MCF 10A (cell line): Measurements from ENCODE around the gene STAMBP. TPM values are rescaled to one million over a fixed set of nuclear protein-coding genes. Genes with fewer than 3 reads are reported as not detected.

ENCODE experiments used
- BruUV-seq: library from RNA; stranded (reverse); fragments of 400-500 nt; replicated peaks from 2 replicates; lab custom pipeline; 2021; lab: Mats Ljungman, UMichigan
- CTCF ChIA-PET: fragments of 300-600 bp; sonication (Branson Sonifier 250); formaldehyde crosslinking; extraction: SDS; loops from one replicate; lab custom pipeline; 2021; ENCODE audit warnings: antibody characterized with exemption, inconsistent platforms; lab: Yijun Ruan, JAX
- POLR2A ChIA-PET: fragments of 300-600, 350-650 bp; sonication (Branson Sonifier 250); formaldehyde crosslinking; extraction: SDS; loops from one replicate; lab custom pipeline; 2020; ENCODE audit warnings: antibody characterized with exemption, inconsistent platforms; lab: Yijun Ruan, JAX
- DNase-seq: peaks from one replicate; pipeline ENCODE4 v3.0.0-alpha.2; 2018; ENCODE audit not compliant: unreplicated experiment
- H3K27ac Mint-ChIP-seq: one replicate; pipeline ENCODE4 v1.8.0; 2022; ENCODE audit warnings: mild to moderate bottlenecking, low read depth, mixed read lengths; ENCODE audit not compliant: unreplicated experiment
- H3K27me3 Mint-ChIP-seq: one replicate; pipeline ENCODE4 v1.8.0; 2022; ENCODE audit warnings: mixed read lengths; ENCODE audit not compliant: insufficient read depth, unreplicated experiment
- H3K36me3 Mint-ChIP-seq: one replicate; pipeline ENCODE4 v1.8.0; 2022; ENCODE audit warnings: mild to moderate bottlenecking, moderate library complexity, mixed read lengths; ENCODE audit not compliant: insufficient read depth, unreplicated experiment
- H3K4me1 Mint-ChIP-seq: one replicate; pipeline ENCODE4 v1.8.0; 2022; ENCODE audit warnings: mixed read lengths; ENCODE audit not compliant: insufficient read depth, unreplicated experiment
- H3K4me3 Mint-ChIP-seq: one replicate; pipeline ENCODE4 v1.8.0; 2022; ENCODE audit warnings: mild to moderate bottlenecking, moderate library complexity, mixed read lengths; ENCODE audit not compliant: unreplicated experiment
- H3K9me3 Mint-ChIP-seq: one replicate; pipeline ENCODE4 v1.8.0; 2022; ENCODE audit warnings: mixed read lengths; ENCODE audit not compliant: unreplicated experiment
- intact Hi-C: fragments of 100-400 bp; cut with micrococcal nuclease; formaldehyde crosslinking; loops from 2 replicates; pipeline ENCODE4 v1.14.1; 2022
- total RNA-seq: library from RNA; stranded (reverse); gene quantifications from 2 replicates; pipeline ENCODE4 v1.2.3, GENCODE V29; 2022
- TF ChIP-seq, protein P1 (sequence below): fragments of 200-600 bp; IDR thresholded peaks from one replicate; pipeline ENCODE4 v1.8.0; 2022; ENCODE audit warnings: antibody characterized with exemption, mild to moderate bottlenecking; ENCODE audit not compliant: unreplicated experiment

STAMBP gene
- total RNA-seq, 1 experiment from 2014 or later: 66.3 TPM

- Mint-ChIP-seq H3K36me3 (peaks cover 15% of the 10 kb centered on the region), H3K9me3 (no peaks in the 10 kb centered on the region), H3K4me1 (peaks cover 33% of the 10 kb centered on the region), H3K4me3 (peak overlapping the region; percentile 6), H3K27ac (peak overlapping the region; percentile 98), H3K27me3 (no peaks in the 10 kb centered on the region)
- POLR2A ChIA-PET: interaction anchor here (0.5 to 1.7 kb wide), 34 partner anchors 10 to 612 kb away, joined by 3 to 21 read pairs (median 5); partner anchors contain the start of genes DGUOK, DUSP11, MOB1A and MTHFD2
- no TSS peak for BruUV-seq
- intact Hi-C loops: loop anchor here (2.0 kb wide), 1 partner anchor 155 kb away; no protein-coding TSS in a partner anchor
- TF ChIP-seq, protein P1, sequence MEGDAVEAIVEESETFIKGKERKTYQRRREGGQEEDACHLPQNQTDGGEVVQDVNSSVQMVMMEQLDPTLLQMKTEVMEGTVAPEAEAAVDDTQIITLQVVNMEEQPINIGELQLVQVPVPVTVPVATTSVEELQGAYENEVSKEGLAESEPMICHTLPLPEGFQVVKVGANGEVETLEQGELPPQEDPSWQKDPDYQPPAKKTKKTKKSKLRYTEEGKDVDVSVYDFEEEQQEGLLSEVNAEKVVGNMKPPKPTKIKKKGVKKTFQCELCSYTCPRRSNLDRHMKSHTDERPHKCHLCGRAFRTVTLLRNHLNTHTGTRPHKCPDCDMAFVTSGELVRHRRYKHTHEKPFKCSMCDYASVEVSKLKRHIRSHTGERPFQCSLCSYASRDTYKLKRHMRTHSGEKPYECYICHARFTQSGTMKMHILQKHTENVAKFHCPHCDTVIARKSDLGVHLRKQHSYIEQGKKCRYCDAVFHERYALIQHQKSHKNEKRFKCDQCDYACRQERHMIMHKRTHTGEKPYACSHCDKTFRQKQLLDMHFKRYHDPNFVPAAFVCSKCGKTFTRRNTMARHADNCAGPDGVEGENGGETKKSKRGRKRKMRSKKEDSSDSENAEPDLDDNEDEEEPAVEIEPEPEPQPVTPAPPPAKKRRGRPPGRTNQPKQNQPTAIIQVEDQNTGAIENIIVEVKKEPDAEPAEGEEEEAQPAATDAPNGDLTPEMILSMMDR: no peak
- DNase-seq: no peak
- CTCF ChIA-PET: interaction anchor here (0.6 to 7.4 kb wide), 18 partner anchors 11 to 571 kb away, joined by 3 to 137 read pairs (median 4); partner anchors contain the start of gene BOLA3
Observed at GRCh38 chr2:73827660-73828388, 937 bp upstream of the STAMBP start.

GRCh38 chr2:73828389-73828817, 358 bp upstream of the STAMBP start:
- ChIA-PET POLR2A (interaction anchor here (0.6 to 1.7 kb wide), 38 partner anchors 9 to 506 kb away, joined by 3 to 21 read pairs (median 5); partner anchors contain the start of genes DGUOK, DUSP11, MOB1A and MTHFD2), CTCF (interaction anchor here (0.6 to 7.4 kb wide), 15 partner anchors 26 to 571 kb away, joined by 3 to 137 read pairs (median 3); partner anchors contain the start of gene BOLA3)
- no peak for DNase-seq
- Mint-ChIP-seq H3K4me1 (peaks cover 33% of the 10 kb centered on the region), H3K9me3 (no peaks in the 10 kb centered on the region), H3K27me3 (no peaks in the 10 kb centered on the region), H3K36me3 (peaks cover 20% of the 10 kb centered on the region), H3K27ac (peak overlapping the region; percentile 98), H3K4me3 (peak overlapping the region; percentile 82)
- TF ChIP-seq, protein P1: no peak
- BruUV-seq: no TSS peak
- intact Hi-C loops: loop anchor here (2.0 kb wide), 1 partner anchor 154 kb away; no protein-coding TSS in a partner anchor

DNA sequence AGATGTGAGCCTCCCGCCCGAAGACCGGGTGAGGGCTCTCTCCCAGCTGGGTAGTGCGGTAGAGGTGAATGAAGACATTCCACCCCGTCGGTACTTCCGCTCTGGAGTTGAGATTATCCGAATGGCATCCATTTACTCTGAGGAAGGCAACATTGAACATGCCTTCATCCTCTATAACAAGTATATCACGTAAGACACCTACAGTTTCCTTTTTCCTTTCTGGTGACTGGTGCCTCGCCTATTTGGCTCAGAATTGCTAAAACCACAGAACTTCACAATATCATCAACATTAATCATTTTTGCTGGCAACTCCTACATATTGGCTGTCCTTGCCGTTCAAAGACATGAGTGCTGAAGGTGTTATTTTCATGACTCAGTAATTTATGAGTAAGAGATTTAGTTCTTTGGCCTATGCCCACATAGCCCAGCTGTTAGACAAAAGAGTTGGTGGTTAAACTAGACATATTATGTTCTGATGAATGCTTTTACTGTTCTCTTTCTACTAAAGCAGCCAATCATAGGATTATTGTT, 2.2 kb downstream of the STAMBP start:
- ChIA-PET POLR2A (interaction anchor here (0.6 to 1.2 kb wide), 10 partner anchors 11 to 379 kb away, joined by 3 to 6 read pairs (median 3); no protein-coding TSS in a partner anchor), CTCF (interaction anchor here (0.9 kb wide), 1 partner anchor 8 kb away, joined by 3 read pairs; no protein-coding TSS in a partner anchor)
- no peaks in the 10 kb centered on the region for H3K9me3 Mint-ChIP-seq
- intact Hi-C loops: loop anchor here (2.0 to 5.0 kb wide), 3 partner anchors 96 to 171 kb away; partner anchors contain the start of gene DGUOK
- peak overlapping the region; percentile 82 for H3K4me3 Mint-ChIP-seq
- TF ChIP-seq, protein P1: no peak
- no peaks in the 10 kb centered on the region for H3K27me3 Mint-ChIP-seq
- BruUV-seq: no TSS peak
- H3K27ac Mint-ChIP-seq: peak overlapping the region; percentile 98
- H3K36me3 Mint-ChIP-seq: peaks cover 42% of the 10 kb centered on the region
- DNase-seq: peak; percentile 89
- peaks cover 33% of the 10 kb centered on the region for H3K4me1 Mint-ChIP-seq
